ENCODE data around the gene RAP2B. TPM values are rescaled to one million over a fixed set of nuclear protein-coding genes. Genes with fewer than 3 reads are reported as not detected.

RAP2B gene
- polyA plus RNA-seq, 1 donor from 2014 or later, result 3.9 TPM

GRCh38 chr3:153138276-153139210 lies 23.5 kb upstream of the RAP2B start:
- H4K20me1 ChIP-seq (ENCODE audit: insufficient read depth), result no peaks in the 10 kb centered on the region
- H3F3A ChIP-seq (ENCODE audit: insufficient read depth, low read length, poor library complexity, severe bottlenecking), result no peaks in the 10 kb centered on the region
- H3K27ac ChIP-seq (ENCODE audit: low read length), result no peak overlapping the region
- TF ChIP-seq POLR2AphosphoS5 (IDR thresholded peaks at IDR 0.05) (no peak), TAF1 (IDR thresholded peaks at IDR 0.05; ENCODE audit: low read depth) (no peak), EP300 (conservative IDR thresholded peaks at IDR 0.05; ENCODE audit: poor library complexity, severe bottlenecking) (no peak), EZH2 (IDR thresholded peaks at IDR 0.05; ENCODE audit: borderline replicate concordance, insufficient read depth, low read length, poor library complexity, severe bottlenecking) (no peak), CTCF (IDR thresholded peaks at IDR 0.05; ENCODE audit: poor library complexity, severe bottlenecking) (no peak), SMC3 (conservative IDR thresholded peaks at IDR 0.05; ENCODE audit: poor library complexity) (no peak), MXI1 (conservative IDR thresholded peaks at IDR 0.05; ENCODE audit: poor library complexity, severe bottlenecking) (no peak), REST (IDR thresholded peaks at IDR 0.05; ENCODE audit: borderline replicate concordance) (no peak), RAD21 (conservative IDR thresholded peaks at IDR 0.05) (no peak)
- no peak overlapping the region for H3K4me3 ChIP-seq (ENCODE audit: low read length)
- H3K9ac ChIP-seq (ENCODE audit: low read length), result no peak overlapping the region
- no peaks in the 10 kb centered on the region for H3K36me3 ChIP-seq (ENCODE audit: insufficient read depth, low read length)
- H3K4me2 ChIP-seq (ENCODE audit: low read length), result no peak overlapping the region
- no peaks in the 10 kb centered on the region for H3K9me3 ChIP-seq (ENCODE audit: low read length)
- no peaks in the 10 kb centered on the region for H3K27me3 ChIP-seq (ENCODE audit: insufficient read depth, low read depth, low read length)
- H2AFZ ChIP-seq (ENCODE audit: low read depth, low read length), result no peak overlapping the region
- no peaks in the 10 kb centered on the region for H3K79me2 ChIP-seq (replicated peaks; ENCODE audit: insufficient read depth, low read length)
- no peaks in the 10 kb centered on the region for H3K9me2 ChIP-seq (ENCODE audit: insufficient read depth, low read length)

DNA sequence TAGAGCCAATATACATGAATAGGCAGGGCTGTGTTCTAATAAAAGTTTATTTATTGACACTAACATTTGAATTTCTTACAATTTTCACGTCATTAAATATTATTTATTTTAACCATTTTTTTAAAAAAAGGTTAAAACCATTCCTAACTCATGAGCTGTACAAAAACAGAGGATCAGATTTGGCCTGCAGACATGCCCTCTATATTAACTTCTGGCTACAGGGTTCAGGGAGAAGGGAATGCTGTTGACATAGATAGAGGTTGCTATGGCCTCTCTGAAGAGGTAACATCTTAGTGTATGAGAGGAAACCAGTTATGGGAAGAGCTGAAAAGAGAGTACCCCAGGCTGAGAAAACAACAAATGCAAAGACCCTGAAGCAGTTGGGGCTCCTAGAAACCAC lies 19.1 kb upstream of the RAP2B start:
- Histone ChIP-seq H2AFZ (ENCODE audit: low read depth, low read length) (no peak overlapping the region), H3K27me3 (ENCODE audit: insufficient read depth, low read depth, low read length) (no peaks in the 10 kb centered on the region), H3F3A (ENCODE audit: insufficient read depth, low read length, poor library complexity, severe bottlenecking) (no peaks in the 10 kb centered on the region), H3K4me2 (ENCODE audit: low read length) (no peak overlapping the region), H3K79me2 (replicated peaks; ENCODE audit: insufficient read depth, low read length) (no peaks in the 10 kb centered on the region), H3K36me3 (ENCODE audit: insufficient read depth, low read length) (no peaks in the 10 kb centered on the region), H3K27ac (ENCODE audit: low read length) (no peak overlapping the region), H3K9me2 (ENCODE audit: insufficient read depth, low read length) (no peaks in the 10 kb centered on the region), H3K4me3 (ENCODE audit: low read length) (no peak overlapping the region), H4K20me1 (ENCODE audit: insufficient read depth) (no peaks in the 10 kb centered on the region), H3K9me3 (ENCODE audit: low read length) (no peaks in the 10 kb centered on the region), H3K9ac (ENCODE audit: low read length) (no peak overlapping the region)
- TF ChIP-seq MXI1 (conservative IDR thresholded peaks at IDR 0.05; ENCODE audit: poor library complexity, severe bottlenecking), result no peak
- no peak for TF ChIP-seq REST (IDR thresholded peaks at IDR 0.05; ENCODE audit: borderline replicate concordance)

Data from neural cell (in vitro differentiated cells).